ENCODE measurements around the gene RGS19.
A peak's percentile ranks its signal among the peaks of the same experiment; 100 is the strongest.

RGS19 gene

DNA sequence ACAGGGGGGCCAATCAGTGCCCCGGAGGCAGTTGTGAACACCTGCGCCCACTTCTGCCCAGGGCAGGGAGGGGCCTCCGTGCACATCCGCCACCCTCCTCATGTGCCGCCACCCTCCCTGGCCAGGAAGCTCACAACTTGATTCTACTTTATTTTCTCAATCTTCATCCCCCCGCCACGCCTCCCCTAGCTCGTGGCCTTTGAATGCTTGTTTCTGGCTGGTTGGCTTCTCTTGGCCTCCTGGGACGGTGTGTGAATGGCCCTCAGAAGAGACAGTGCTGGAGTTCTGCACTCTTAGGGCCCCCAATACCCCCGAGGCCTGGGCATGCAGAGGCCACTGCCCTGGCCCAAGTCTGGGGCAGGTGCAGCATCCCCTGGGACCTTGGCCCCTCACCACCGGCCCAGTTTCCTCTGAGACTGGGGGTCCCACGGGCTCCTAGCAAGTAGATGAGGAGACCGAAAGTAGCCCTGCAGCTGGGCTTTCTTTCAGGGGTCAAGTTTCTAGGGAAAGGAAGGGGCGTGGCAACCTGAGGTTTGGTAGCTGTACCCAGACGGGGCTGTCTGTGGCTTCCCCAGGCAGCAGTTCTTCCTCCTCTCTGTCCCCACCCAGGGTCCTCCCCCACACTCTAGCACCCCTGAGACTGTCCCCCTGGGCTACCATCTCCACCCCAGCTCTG lies 1.3 kb downstream of the RGS19 start:
- Histone ChIP-seq H3K9me3 (ENCODE audit: control insufficient read depth in 2 of 2, low read length in 2 of 2) (no peaks in the 10 kb centered on the region), H3K4me3 (ENCODE audit: low read length in 2 of 2) (peak overlapping the region; percentile 64 to 70), H3K27me3 (ENCODE audit: control insufficient read depth in 2 of 2, insufficient read depth in 2 of 2, low read length in 2 of 2) (peaks cover 7 to 9% of the 10 kb centered on the region in 2 donors), H3K27ac (ENCODE audit: low read depth in 2 of 2, low read length in 2 of 2) (peak overlapping the region in 1 of 2 donors; percentile 79), H3K36me3 (ENCODE audit: control insufficient read depth in 2 of 2, insufficient read depth in 2 of 2, low read length in 2 of 2) (peaks cover 5 to 6% of the 10 kb centered on the region in 2 donors), H3K9ac (ENCODE audit: low read depth in 1 of 2, low read length in 2 of 2) (peak overlapping the region; percentile 16 to 26), H3K4me1 (ENCODE audit: control insufficient read depth in 2 of 2, insufficient read depth in 2 of 2, low read length in 2 of 2) (peaks cover 14 to 17% of the 10 kb centered on the region in 2 donors)

DNA sequence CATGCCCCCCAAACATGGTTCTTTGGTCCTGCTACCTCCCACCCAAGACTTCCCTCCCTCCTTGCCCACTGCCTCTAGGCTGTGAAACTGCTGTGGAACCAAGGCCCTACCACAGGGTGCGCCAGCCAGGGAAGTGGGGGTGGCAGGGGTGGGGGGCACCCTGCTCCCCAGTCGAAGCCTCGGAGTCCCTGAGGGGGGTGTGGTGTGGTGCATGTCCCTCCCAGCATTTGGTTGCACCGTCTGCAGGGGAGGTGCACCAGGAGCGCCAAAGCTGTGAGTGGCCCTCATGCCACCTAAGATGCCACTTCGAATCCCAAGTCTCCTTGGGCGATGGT lies 1.8 kb downstream of the RGS19 start:
- Histone ChIP-seq H3K9me3 (ENCODE audit: control insufficient read depth in 2 of 2, low read length in 2 of 2) (no peaks in the 10 kb centered on the region), H3K9ac (ENCODE audit: low read depth in 1 of 2, low read length in 2 of 2) (no peak overlapping the region), H3K36me3 (ENCODE audit: control insufficient read depth in 2 of 2, insufficient read depth in 2 of 2, low read length in 2 of 2) (peaks cover 5 to 6% of the 10 kb centered on the region in 2 donors), H3K27me3 (ENCODE audit: control insufficient read depth in 2 of 2, insufficient read depth in 2 of 2, low read length in 2 of 2) (peaks cover 5 to 6% of the 10 kb centered on the region in 2 donors), H3K4me3 (ENCODE audit: low read length in 2 of 2) (peak overlapping the region in 1 of 2 donors; percentile 70), H3K4me1 (ENCODE audit: control insufficient read depth in 2 of 2, insufficient read depth in 2 of 2, low read length in 2 of 2) (peaks cover 14 to 15% of the 10 kb centered on the region in 2 donors), H3K27ac (ENCODE audit: low read depth in 2 of 2, low read length in 2 of 2) (peak overlapping the region in 1 of 2 donors; percentile 79)

DNA sequence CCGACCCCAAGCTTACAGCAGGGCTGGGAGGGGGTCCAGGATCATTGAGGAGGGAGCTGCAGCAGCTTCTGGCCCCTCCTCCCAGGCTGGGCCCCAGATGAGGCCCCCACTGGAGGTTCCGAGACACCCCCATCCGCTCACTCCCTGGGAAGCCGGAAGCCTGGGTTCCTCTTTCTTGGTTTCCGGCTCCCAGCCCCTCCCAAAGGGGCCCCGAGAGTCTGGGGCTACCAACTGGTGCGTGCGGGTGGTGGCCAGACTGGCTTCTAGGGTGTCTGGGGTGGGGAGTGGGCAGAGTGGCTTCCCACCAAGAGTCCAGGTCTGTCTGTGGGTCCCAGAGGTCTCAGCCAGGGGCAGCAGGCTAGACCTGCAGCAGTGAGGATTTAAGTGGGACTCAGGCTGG lies 2.2 kb downstream of the RGS19 start:
- Histone ChIP-seq H3K36me3 (ENCODE audit: control insufficient read depth in 2 of 2, insufficient read depth in 2 of 2, low read length in 2 of 2) (peaks cover 5 to 6% of the 10 kb centered on the region in 2 donors), H3K27me3 (ENCODE audit: control insufficient read depth in 2 of 2, insufficient read depth in 2 of 2, low read length in 2 of 2) (peaks cover 3 to 5% of the 10 kb centered on the region in 2 donors), H3K4me1 (ENCODE audit: control insufficient read depth in 2 of 2, insufficient read depth in 2 of 2, low read length in 2 of 2) (peaks cover 14 to 15% of the 10 kb centered on the region in 2 donors), H3K4me3 (ENCODE audit: low read length in 2 of 2) (peak overlapping the region in 1 of 2 donors; percentile 70), H3K9ac (ENCODE audit: low read depth in 1 of 2, low read length in 2 of 2) (peak overlapping the region in 1 of 2 donors; percentile 14), H3K27ac (ENCODE audit: low read depth in 2 of 2, low read length in 2 of 2) (peak overlapping the region; percentile 34 to 79), H3K9me3 (ENCODE audit: control insufficient read depth in 2 of 2, low read length in 2 of 2) (no peaks in the 10 kb centered on the region)

DNA sequence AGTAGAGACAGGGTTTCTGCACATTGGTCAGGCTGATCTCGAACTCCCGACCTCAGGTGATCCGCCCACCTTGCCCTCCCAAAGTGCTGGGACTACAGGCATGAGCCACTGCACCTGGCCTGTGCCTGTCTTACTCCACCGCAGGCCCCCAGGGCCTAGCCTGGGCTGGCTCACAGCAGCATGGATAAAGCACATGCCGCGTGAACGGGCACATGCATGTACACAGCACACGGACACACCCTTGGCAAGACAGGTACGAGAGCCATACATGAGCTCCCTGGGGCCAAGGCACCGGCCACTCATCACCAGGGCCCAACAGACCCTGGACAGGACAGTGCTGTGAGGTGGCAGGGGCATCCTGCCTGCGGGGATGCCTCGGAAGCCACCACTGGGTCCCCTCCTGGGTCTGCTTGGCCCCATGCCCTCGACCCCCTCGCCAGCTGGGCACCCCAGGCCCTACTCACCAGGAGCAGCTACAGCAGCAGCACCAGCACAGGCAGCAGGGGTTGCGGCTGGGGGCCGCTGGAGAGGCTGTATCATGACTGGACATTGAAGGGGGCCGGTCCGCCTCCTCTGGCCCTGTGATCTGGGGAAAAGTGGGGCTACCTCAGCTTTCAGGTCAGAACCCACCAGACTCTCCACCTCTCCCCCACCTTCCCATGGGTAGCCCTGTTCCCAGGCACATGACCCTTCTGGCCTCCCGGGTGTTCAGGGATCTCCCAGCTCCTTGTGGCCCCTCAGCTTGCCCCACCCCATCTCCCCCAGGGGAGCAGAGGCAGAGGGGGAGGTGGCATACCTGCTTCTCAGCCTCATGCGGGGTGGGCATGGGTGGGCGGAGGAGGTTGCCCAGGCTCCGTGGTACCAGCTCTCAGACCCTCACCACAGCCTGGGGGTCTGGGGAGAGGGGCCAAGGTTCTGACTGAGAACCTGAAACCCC lies 3.0 kb downstream of the RGS19 start:
- Histone ChIP-seq H3K4me3 (ENCODE audit: low read length in 2 of 2) (peak overlapping the region in 1 of 2 donors; percentile 70), H3K4me1 (ENCODE audit: control insufficient read depth in 2 of 2, insufficient read depth in 2 of 2, low read length in 2 of 2) (peaks cover 14 to 15% of the 10 kb centered on the region in 2 donors), H3K36me3 (ENCODE audit: control insufficient read depth in 2 of 2, insufficient read depth in 2 of 2, low read length in 2 of 2) (peaks cover 5 to 6% of the 10 kb centered on the region in 2 donors), H3K27me3 (ENCODE audit: control insufficient read depth in 2 of 2, insufficient read depth in 2 of 2, low read length in 2 of 2) (peaks cover 0 to 3% of the 10 kb centered on the region in 2 donors), H3K9ac (ENCODE audit: low read depth in 1 of 2, low read length in 2 of 2) (peak overlapping the region in 1 of 2 donors; percentile 14), H3K27ac (ENCODE audit: low read depth in 2 of 2, low read length in 2 of 2) (peak overlapping the region; percentile 34 to 79), H3K9me3 (ENCODE audit: control insufficient read depth in 2 of 2, low read length in 2 of 2) (no peaks in the 10 kb centered on the region)

DNA sequence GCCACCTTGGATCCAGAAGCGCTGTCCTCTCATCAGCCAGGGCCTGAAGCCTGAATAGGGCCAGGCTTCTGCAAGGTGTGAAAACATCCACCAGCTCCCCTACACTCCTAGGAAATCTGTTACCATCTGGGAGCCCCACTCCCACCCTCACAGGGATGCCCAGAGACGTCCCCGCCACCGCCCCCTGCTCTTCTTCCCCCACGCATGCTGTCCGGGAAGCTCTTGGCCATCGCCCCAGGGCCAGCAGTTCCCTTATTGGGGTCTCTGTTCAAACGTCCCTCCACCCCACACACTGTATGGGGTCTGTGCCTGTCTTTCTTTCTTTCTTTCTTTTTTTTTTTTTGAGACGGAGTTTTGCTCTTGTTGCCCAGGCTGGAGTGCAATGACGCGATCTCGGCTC lies 3.8 kb downstream of the RGS19 start:
- Histone ChIP-seq H3K4me3 (ENCODE audit: low read length in 2 of 2) (no peak overlapping the region), H3K9me3 (ENCODE audit: control insufficient read depth in 2 of 2, low read length in 2 of 2) (no peaks in the 10 kb centered on the region), H3K9ac (ENCODE audit: low read depth in 1 of 2, low read length in 2 of 2) (no peak overlapping the region), H3K27ac (ENCODE audit: low read depth in 2 of 2, low read length in 2 of 2) (no peak overlapping the region), H3K4me1 (ENCODE audit: control insufficient read depth in 2 of 2, insufficient read depth in 2 of 2, low read length in 2 of 2) (peaks cover 14 to 15% of the 10 kb centered on the region in 2 donors), H3K36me3 (ENCODE audit: control insufficient read depth in 2 of 2, insufficient read depth in 2 of 2, low read length in 2 of 2) (peaks cover 5 to 6% of the 10 kb centered on the region in 2 donors), H3K27me3 (ENCODE audit: control insufficient read depth in 2 of 2, insufficient read depth in 2 of 2, low read length in 2 of 2) (peaks cover 0 to 3% of the 10 kb centered on the region in 2 donors)

DNA sequence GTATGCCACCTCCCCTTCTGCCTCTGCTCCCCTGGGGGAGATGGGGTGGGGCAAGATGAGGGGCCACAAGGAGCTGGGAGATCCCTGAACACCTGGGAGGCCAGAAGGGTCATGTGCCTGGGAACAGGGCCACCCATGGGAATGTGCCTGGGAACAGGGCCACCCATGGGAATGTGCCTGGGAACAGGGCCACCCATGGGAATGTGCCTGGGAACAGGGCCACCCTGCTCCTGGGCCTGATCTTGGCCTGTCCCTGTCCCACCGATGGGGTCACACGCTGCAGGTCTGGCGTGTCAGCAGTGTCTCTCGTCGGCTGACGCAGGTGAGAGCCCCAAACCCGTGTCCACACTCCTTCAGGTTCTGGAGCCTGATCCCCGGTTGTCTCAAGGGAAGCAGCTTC lies 4.4 kb downstream of the RGS19 start:
- Histone ChIP-seq H3K4me3 (ENCODE audit: low read length in 2 of 2) (no peak overlapping the region), H3K9me3 (ENCODE audit: control insufficient read depth in 2 of 2, low read length in 2 of 2) (no peaks in the 10 kb centered on the region), H3K9ac (ENCODE audit: low read depth in 1 of 2, low read length in 2 of 2) (no peak overlapping the region), H3K36me3 (ENCODE audit: control insufficient read depth in 2 of 2, insufficient read depth in 2 of 2, low read length in 2 of 2) (peaks cover 5 to 6% of the 10 kb centered on the region in 2 donors), H3K27ac (ENCODE audit: low read depth in 2 of 2, low read length in 2 of 2) (no peak overlapping the region), H3K4me1 (ENCODE audit: control insufficient read depth in 2 of 2, insufficient read depth in 2 of 2, low read length in 2 of 2) (peaks cover 14 to 15% of the 10 kb centered on the region in 2 donors), H3K27me3 (ENCODE audit: control insufficient read depth in 2 of 2, insufficient read depth in 2 of 2, low read length in 2 of 2) (peaks cover 0 to 3% of the 10 kb centered on the region in 2 donors)

DNA sequence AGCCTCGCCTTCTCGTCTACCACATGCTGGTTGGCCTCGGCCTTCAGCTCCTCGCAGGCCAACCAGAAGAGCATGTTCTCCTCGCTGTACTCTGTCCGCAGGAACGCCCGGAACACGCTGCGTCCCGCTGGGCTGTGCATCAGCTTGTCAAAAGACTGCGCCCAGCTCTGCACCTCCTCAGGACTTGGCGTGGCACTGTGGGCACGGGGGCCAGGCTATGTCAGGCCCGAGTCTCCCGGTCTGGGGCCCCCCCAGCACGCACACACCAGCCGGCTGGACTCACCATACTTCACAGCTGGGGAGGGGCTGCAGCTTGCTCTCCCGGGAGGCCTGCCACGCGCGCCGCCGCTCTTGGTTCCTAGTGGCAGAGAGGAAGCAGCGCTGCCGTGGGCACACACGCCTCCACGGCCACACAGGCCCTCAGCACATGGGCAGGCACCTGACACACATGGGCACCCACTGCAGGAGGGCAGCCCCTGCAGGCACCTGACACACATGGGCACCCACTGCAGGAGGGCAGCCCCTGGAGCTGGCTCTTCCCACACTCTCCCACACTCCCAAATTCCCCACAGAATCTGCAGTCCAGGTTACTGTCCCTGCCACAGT lies 5.0 kb downstream of the RGS19 start:
- Histone ChIP-seq H3K27ac (ENCODE audit: low read depth in 2 of 2, low read length in 2 of 2) (no peak overlapping the region), H3K4me1 (ENCODE audit: control insufficient read depth in 2 of 2, insufficient read depth in 2 of 2, low read length in 2 of 2) (peaks cover 11 to 13% of the 10 kb centered on the region in 2 donors), H3K4me3 (ENCODE audit: low read length in 2 of 2) (no peak overlapping the region), H3K9me3 (ENCODE audit: control insufficient read depth in 2 of 2, low read length in 2 of 2) (no peaks in the 10 kb centered on the region), H3K36me3 (ENCODE audit: control insufficient read depth in 2 of 2, insufficient read depth in 2 of 2, low read length in 2 of 2) (peaks cover 5 to 6% of the 10 kb centered on the region in 2 donors), H3K27me3 (ENCODE audit: control insufficient read depth in 2 of 2, insufficient read depth in 2 of 2, low read length in 2 of 2) (peaks cover 0 to 3% of the 10 kb centered on the region in 2 donors), H3K9ac (ENCODE audit: low read depth in 1 of 2, low read length in 2 of 2) (no peak overlapping the region)

DNA sequence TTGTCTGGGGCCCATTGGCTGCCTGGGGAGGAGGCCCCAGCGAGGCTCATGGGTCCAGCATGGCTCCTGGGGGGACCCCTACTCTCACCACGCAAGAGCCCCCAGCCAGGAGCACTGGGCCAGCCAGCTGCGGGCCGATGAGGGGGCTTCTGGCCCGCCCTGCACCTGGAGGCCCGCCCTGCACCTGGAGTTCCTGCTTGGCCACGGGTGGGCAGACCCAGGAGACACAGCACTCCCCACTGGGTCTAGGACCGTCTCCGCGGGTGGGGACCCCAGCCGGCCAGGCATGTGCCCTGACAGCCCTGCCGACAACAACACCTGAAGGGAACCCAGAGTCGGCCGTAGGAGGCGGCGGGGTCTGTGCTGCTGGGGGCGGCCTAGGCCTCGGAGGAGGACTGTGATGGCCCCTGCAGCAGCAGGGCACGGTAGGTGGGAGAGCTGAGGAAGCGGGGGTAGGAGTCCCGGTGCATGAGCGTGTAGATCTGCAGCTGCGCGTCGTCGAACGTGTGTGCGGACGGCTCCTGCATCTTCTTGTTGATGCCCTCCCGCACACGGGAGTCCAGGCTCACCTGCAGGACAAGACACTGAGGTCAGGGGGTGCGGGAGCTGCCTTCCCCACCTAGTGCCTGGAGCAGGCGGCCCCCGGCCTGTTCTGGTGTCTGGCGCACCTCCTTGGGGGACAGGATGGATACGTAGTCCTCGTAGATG lies 5.7 kb downstream of the RGS19 start:
- Histone ChIP-seq H3K9ac (ENCODE audit: low read depth in 1 of 2, low read length in 2 of 2) (no peak overlapping the region), H3K27me3 (ENCODE audit: control insufficient read depth in 2 of 2, insufficient read depth in 2 of 2, low read length in 2 of 2) (no peaks in the 10 kb centered on the region), H3K27ac (ENCODE audit: low read depth in 2 of 2, low read length in 2 of 2) (no peak overlapping the region), H3K4me3 (ENCODE audit: low read length in 2 of 2) (no peak overlapping the region), H3K4me1 (ENCODE audit: control insufficient read depth in 2 of 2, insufficient read depth in 2 of 2, low read length in 2 of 2) (peaks cover 6 to 7% of the 10 kb centered on the region in 2 donors), H3K36me3 (ENCODE audit: control insufficient read depth in 2 of 2, insufficient read depth in 2 of 2, low read length in 2 of 2) (peaks cover 5 to 6% of the 10 kb centered on the region in 2 donors), H3K9me3 (ENCODE audit: control insufficient read depth in 2 of 2, low read length in 2 of 2) (no peaks in the 10 kb centered on the region)

DNA sequence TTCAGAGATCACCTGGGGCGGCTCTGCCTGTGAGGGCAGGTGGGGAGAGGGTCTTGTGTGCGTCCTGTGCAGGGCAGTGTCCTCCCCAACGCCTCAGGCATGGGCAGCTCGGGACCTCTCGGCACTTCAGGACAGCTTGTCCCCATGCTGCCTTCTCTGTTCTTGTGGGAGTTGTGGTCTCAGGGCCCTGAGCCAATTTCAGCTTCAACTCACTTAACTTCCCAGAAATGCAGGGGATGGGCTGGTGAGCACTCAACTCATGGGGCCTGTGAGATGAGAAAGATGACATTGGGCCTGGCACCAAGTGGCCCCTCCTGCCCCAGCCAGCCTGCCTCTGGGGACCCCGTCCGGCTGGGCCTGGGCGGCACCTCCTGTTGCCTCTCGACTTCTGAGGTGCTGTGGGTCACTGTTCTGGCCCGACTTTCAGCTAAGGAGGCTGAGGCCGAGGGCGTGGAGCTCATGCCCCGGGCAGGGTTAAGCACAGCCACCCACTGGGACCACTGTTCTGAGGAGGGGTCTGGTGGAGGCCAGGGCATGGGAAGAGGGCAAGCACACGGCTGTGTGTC lies 6.7 kb downstream of the RGS19 start:
- Histone ChIP-seq H3K27me3 (ENCODE audit: control insufficient read depth in 2 of 2, insufficient read depth in 2 of 2, low read length in 2 of 2) (no peaks in the 10 kb centered on the region), H3K27ac (ENCODE audit: low read depth in 2 of 2, low read length in 2 of 2) (no peak overlapping the region), H3K9ac (ENCODE audit: low read depth in 1 of 2, low read length in 2 of 2) (no peak overlapping the region), H3K9me3 (ENCODE audit: control insufficient read depth in 2 of 2, low read length in 2 of 2) (no peaks in the 10 kb centered on the region), H3K36me3 (ENCODE audit: control insufficient read depth in 2 of 2, insufficient read depth in 2 of 2, low read length in 2 of 2) (peaks cover 5 to 6% of the 10 kb centered on the region in 2 donors), H3K4me3 (ENCODE audit: low read length in 2 of 2) (no peak overlapping the region), H3K4me1 (ENCODE audit: control insufficient read depth in 2 of 2, insufficient read depth in 2 of 2, low read length in 2 of 2) (peaks cover 0 to 3% of the 10 kb centered on the region in 2 donors)

Data from mucosa of rectum (tissue), 2 donors.